KOPT-K1 (cell line): ENCODE data around the gene BICC1.

ENCODE experiments used
- H3K27ac ChIP-seq: fragments of 200-600 bp; sonication (generic); 2 replicates; pipeline ENCODE4 v1.5.1; 2016; ENCODE audit warnings: antibody characterized with exemption, mild to moderate bottlenecking, low read depth, low read length; ENCODE audit not compliant: poor library complexity, severe bottlenecking
- H3K36me3 ChIP-seq: fragments of 200-600 bp; sonication (generic); 2 replicates; pipeline ENCODE4 v1.5.1; 2017; ENCODE audit warnings: antibody characterized with exemption, mild to moderate bottlenecking, low read length, moderate library complexity; ENCODE audit not compliant: insufficient read depth
- H3K9me3 ChIP-seq: fragments of 200-600 bp; sonication (generic); 2 replicates; pipeline ENCODE4 v1.5.1; 2017; ENCODE audit warnings: antibody characterized with exemption, low read length, mild to moderate bottlenecking; ENCODE audit not compliant: insufficient read depth, poor library complexity, severe bottlenecking

The BICC1 gene

DNA sequence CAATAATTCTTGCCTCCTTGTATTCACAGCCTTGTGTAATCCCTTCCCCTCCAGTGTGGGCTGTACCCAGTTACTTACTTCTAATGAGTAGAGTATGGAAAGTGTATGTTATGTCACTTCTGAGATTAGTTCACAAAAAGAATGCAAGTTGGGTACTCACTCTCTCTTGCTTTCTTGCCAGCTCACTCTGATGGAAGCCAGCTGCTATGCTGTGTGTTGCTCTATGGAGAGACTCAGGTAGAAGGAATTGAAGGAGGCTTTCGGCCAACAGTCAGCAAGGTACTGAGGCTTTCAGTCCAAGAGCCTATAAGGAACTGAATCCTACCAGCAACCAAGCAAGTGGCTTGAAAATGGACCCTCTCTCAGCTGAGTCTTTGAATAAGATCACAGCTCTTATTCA, 9.7 kb upstream of the BICC1 start:
- Histone ChIP-seq H3K27ac (no peak overlapping the region), H3K9me3 (no peaks in the 10 kb centered on the region)

DNA sequence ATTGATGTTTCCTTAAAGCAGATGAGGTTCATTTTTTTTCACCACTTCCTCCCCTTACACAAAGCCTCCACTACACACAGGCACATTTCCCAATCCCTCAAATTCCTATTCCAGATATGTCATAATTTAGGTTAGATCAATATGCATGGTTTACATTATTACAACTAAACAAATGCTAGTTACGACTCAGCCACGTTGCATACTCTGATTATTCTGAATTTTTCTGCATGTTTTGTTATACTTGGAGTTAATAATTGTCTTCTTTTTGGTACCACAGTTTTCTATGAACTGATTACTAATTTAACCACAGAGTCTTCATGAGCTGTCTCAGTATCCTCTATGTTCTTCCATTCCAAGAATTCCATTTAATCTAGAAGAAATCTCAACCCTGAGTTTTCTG, 4.4 kb upstream of the BICC1 start:
- Histone ChIP-seq H3K9me3 (peaks cover 4% of the 10 kb centered on the region), H3K27ac (no peak overlapping the region), H3K36me3 (no peaks in the 10 kb centered on the region)

More for the DNA sequence above, 9.7 kb upstream of the BICC1 start:
- H3K36me3 ChIP-seq, result no peaks in the 10 kb centered on the region

DNA sequence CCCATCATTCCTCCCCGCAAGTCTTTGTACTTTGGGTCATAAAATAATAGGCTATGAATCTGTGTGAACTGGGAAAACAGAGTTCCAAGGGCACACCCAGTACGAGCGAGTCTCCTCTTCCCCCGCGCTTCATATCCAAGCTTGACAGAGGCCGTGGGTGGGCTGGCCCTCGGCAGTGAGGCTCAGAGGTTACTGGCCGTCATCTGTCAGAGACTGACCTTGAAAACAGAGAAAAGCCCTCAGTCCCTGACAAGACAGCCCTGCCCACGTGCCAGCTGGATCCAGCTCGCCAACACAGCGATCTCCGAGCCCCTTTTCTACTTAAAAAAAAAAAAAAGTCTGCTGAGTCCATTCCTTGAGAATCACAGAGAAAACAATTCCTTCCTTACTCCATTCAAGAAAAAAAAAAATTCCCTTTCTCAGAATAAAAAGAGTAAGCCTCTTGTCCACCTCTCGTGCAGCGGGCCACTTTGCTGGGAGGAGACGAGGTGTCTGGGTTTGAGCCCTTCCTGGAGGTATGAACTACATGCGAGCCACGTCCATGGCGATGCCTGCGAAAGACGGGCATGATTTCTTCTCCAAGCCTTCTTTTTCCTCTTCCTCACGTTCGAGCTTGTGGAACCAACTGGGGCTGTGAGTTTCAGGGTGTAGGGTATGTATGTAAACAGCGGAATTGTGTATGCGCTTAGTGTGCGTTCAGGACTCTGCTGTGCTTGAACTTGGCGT, 744 bp upstream of the BICC1 start:
- Histone ChIP-seq H3K27ac (no peak overlapping the region), H3K36me3 (no peaks in the 10 kb centered on the region), H3K9me3 (peaks cover 4% of the 10 kb centered on the region)

DNA sequence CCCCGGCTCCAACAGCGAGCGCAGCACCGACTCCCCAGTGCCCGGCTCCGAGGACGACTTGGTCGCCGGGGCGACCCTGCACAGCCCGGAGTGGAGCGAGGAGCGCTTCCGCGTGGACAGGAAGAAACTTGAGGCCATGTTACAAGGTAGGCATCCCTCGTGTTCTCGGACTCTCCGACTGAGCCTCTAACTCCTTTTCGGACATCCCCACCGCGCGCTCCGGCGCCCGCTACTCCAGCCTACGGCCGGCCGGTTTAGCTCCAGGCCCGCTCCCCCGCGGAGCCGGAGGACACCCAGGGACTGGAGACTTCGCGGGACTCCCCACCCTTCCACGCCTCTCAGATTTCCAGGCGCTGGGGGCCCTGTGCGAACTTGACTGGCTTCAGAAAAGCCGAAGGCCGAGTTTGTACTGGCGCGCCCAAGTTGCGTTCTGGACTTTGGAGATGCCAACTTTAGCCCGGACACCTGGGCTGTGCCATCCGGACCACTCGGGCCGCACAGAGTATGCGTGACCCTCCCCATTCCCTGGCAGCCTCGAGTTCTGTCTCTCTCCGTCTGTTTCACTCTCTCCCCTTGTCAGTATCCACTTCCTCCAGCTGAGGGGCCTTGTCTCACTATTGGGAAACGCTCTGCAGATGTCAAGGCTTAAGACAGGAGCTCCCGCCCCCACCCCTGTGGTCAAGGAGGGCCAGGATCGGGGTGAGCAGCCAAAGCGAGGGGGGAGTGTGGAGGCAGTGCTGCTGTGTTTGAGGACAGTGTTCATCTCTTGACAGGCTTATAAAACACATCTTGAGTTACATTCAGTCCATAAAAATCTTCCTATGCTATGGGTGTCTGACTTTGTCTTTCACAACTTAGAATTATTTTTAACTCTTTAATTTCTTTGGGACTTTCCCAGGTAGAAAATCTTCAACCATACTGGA, 777 bp downstream of the BICC1 start:
- Histone ChIP-seq H3K27ac (no peak overlapping the region), H3K36me3 (no peaks in the 10 kb centered on the region), H3K9me3 (peaks cover 4% of the 10 kb centered on the region)

DNA sequence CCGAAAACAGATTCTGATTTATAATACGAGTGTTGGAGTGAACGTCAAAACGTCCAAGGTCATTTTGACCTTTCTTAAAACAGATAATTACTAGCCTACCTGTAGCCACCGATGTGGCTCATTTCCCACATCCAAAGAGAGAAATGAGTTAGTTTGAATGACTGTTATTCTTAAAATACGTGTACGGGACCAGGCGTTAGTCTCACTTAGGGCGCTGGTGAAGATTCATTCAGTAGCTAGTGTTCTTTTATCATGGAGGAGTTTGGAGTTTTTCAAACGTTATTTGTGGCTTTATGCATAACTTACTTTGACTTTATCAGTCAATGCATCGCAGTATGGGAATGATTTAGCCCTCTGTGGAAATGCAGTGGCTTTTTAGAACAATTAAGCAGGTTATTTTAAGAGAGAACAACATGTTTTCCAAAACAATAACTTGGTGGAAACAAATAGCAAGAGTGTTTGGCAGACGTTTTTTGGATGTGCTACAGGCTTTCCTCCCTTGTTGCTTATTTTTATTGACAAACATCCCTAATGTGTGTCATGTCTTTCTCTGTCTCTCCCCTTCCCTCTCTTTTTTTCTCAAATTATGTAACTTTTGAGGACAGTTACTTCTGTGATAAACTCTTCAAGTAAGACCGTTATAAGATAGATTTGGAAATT, 1.6 kb downstream of the BICC1 start:
- no peaks in the 10 kb centered on the region for H3K36me3 ChIP-seq
- no peak overlapping the region for H3K27ac ChIP-seq
- H3K9me3 ChIP-seq, result peaks cover 4% of the 10 kb centered on the region

DNA sequence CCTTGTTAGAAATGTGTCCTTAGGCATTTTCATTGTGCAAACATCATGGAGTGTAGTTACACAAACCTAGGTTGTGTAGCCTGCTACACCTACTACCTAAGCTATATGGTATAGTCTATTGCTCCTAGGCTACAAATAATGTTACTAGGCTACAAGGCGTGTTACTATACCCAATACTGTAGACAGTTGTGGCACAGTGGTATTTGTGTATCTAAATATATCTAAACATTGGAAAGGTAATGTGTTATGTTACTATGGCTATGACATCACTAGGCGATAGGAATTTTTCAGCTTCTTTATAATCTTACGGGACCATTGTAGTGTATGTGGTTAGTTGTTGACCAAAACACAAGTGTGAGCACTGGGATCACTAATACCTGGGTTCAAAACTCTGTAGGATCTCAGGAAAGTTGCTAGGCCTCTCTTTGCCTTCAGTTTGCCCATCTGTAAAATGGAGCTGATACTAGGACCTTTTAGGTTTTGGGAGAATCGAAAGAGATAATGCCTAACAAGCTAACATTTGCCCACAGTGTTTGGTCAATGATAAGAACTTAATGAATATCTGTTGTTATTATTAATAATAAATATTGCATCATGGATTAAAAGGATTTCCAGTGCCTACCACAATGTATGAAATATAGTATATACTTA, 2.7 kb downstream of the BICC1 start:
- H3K36me3 ChIP-seq, result no peaks in the 10 kb centered on the region
- H3K27ac ChIP-seq, result no peak overlapping the region
- H3K9me3 ChIP-seq, result peaks cover 4% of the 10 kb centered on the region

DNA sequence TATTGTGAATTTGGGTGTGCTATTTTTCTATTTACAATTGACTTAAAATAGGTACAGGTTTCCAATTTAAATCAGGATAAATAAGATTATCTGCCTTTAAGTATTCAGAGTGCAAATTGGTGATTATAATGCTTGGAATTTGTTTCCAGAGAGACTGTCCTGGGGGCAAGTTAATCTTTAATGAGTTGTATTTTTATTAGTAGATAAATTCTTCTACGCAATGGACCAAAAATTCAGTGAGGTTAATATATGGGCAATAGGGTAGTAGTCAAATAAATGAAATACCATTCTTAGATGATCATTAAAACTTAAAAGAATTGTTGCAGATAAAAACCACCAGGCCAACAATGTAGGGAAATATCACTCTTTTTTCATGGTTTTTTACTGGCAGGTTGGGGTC, 3.4 kb downstream of the BICC1 start:
- H3K9me3 ChIP-seq, result peaks cover 4% of the 10 kb centered on the region
- H3K27ac ChIP-seq, result no peak overlapping the region
- H3K36me3 ChIP-seq, result no peaks in the 10 kb centered on the region

DNA sequence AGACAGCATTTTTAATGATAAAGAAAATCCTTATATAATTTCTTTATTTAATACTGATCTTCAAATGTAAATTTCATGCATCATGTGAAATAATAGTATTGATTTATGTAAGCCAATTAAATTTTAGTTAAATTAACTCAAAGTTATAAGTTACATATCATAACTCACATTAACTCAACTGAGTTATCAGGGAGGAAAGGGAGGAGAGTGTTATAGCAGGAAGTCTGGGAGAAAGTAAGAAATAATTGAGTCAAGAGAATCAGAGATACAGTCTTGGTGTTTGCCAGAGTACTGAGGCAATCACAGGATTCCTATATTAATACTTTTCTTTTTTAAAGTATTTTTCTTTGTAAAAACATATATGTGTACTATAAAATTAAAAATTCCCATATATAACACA, 4.0 kb downstream of the BICC1 start:
- Histone ChIP-seq H3K36me3 (no peaks in the 10 kb centered on the region), H3K9me3 (peaks cover 4% of the 10 kb centered on the region), H3K27ac (no peak overlapping the region)

DNA sequence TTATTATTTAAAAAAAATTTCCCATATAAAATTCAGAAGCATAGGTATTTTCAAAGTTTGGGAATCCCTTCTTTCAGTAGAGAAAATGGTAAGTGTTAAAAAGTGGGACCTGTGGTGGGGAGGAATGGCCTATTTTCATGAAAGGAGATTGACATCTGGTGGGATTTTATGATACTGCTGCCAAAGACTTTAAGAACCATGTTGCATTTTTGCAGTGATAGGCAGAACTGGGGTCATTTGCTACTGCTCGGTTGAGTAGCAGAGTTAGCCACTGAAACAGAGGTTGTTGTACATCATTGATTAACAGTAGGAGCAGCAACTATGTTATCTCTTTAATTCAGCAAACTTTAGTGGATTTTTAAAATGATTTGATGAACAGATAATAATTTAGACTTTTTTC, 4.4 kb downstream of the BICC1 start:
- no peak overlapping the region for H3K27ac ChIP-seq
- H3K36me3 ChIP-seq, result no peaks in the 10 kb centered on the region
- H3K9me3 ChIP-seq, result peaks cover 4% of the 10 kb centered on the region

DNA sequence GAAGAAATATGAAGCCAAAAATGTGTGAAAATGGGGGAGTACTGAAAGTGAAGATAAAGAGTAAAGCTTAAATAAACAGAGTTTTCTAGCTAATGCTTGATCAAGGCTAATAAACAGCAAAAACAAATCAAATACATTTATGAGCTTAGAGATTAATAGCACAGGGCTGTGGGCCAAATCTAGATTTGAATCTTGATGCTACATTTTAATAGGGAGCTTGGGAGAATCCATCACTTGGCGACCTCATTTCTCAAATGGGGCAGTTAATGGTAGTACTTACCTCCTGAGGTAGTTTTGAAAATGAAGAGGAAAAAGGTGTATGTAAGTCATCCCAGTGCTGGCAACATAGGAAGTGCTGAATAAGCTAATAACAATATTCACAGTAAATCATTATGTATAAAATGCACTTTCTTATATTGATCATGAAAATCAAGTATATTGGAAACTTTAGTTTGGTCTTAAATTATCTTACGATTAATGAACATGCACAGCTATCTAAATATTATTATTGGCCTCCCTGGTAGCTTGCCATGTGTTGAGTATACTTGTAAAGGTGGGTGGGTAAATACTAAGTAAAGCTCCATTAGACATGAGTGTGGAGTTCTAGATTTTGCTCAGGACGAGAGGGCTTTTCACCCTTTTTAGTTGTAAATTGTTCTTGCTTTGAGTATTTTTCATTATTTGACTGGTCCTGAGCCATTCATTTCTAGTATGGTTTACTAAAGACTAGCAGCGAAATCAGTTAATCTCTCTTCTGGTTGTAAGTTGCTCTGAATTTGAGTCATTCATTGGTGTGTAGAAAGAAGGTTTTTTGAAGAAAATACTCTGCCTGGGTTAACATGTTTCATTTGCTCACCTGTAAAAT, 5.1 kb downstream of the BICC1 start:
- Histone ChIP-seq H3K27ac (no peak overlapping the region), H3K9me3 (no peaks in the 10 kb centered on the region), H3K36me3 (no peaks in the 10 kb centered on the region)

DNA sequence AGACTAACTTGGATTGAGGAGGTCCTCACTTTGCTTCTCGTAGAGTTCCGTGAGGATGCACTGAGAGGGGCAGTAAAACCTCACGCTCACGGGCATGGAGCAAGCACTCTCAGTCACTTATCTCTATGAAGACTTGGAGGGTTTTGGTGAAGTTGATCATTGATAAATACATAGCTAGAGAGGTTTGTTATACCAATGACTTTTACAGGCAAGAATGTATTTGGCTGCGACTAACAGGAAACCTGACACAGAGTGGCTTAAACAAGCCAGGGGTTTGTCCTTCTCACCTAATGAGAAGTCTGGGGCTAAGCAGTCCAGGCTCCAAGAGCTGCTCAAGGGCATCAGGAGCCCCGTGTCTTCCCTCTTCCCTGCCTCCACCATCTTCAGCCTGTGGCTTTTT, 6.1 kb downstream of the BICC1 start:
- Histone ChIP-seq H3K36me3 (no peaks in the 10 kb centered on the region), H3K27ac (no peak overlapping the region), H3K9me3 (no peaks in the 10 kb centered on the region)

DNA sequence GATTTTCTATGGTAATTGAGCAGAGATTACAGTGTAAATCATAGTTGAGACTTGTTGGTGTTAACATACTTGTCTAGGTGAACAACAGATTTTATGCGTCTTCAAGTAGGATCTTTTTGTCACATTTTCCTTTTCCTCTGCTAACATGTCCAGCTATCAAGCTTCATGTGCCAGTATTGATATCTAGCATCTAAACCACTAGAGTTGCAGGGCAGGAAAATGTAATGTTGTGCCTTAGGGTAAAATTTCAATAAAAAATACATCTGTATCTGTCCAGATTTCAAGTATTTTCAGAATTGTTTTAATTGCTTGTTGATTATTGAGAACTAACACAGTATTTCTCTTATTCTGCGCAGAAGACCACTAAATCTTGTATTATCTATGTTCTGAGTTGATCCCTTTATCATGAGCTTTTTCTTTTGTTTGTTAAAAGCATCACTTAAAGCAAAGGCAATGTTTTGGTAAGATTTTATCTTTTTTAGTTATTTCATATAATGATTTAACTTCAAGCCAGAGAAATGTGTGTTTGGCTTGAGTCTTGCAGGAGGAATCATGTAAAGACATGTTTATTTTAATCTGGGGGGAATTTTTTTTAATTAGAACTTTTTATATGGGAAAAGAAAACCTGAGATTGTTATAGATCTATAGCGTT, 16.5 kb downstream of the BICC1 start:
- H3K36me3 ChIP-seq, result no peaks in the 10 kb centered on the region
- H3K27ac ChIP-seq, result no peak overlapping the region
- H3K9me3 ChIP-seq, result no peaks in the 10 kb centered on the region

DNA sequence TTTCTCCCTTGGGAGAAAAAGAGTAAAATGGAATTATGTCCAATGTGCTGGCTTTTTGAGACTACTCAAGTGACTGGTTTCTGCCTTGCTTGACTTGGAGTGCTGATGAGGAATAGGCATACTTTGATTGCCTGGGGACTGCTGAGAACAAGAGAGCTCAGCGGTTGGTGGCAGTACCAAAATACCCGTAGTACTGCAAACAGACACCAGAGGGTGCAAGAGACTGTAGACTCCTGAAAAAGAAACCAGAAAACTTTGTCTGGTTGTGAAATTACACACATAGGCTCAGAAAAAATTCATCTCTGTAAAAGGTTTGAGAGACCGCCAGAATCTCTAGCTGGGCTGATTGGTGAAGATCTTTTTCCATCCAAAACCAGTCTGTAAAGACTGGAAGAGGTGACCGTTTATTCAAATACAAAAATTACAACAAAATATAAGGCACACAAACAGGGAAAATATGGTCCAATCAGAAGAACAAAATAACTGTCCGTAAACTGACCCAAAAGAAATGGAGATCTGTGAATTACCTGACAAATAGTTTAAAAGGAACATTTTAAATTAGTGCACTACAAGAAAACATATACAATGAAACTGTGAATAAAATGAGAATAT, 18.5 kb downstream of the BICC1 start:
- no peaks in the 10 kb centered on the region for H3K36me3 ChIP-seq
- peaks cover 3% of the 10 kb centered on the region for H3K9me3 ChIP-seq
- H3K27ac ChIP-seq, result no peak overlapping the region
